Choroid plexus epithelial cell (primary cell): ENCODE measurements around the gene SIX3.

ENCODE experiments used
- DNase-seq: peaks from one replicate; pipeline ENCODE4 v3.0.0-alpha.2; 2010; ENCODE audit warnings: low read depth
- H3K4me3 ChIP-seq: 2 replicates; pipeline ENCODE4 v1.5.1; 2011; ENCODE audit warnings: low read depth, mild to moderate bottlenecking, control low read depth, low read length, moderate library complexity
- CTCF ChIP-seq: conservative IDR thresholded peaks from 2 replicates; pipeline ENCODE4 v1.5.1; 2011; ENCODE audit warnings: low read depth, mild to moderate bottlenecking, control low read depth, inconsistent platforms, low read length, moderate library complexity

SIX3 gene

GRCh38 chr2:44934983-44935728, 6.3 kb upstream of the SIX3 start:
- no peak for TF ChIP-seq CTCF
- H3K4me3 ChIP-seq, result no peak overlapping the region
- DNase-seq, result no peak

- no peak for DNase-seq
- TF ChIP-seq CTCF, result no peak
- no peak overlapping the region for H3K4me3 ChIP-seq
These were observed 5.8 kb upstream of the SIX3 start for GRCh38 chr2:44935729-44936098.

- TF ChIP-seq CTCF, result no peak
- no peak for DNase-seq
- no peak overlapping the region for H3K4me3 ChIP-seq
These were observed 5.2 kb upstream of the SIX3 start for GRCh38 chr2:44936275-44936674.

- TF ChIP-seq CTCF, result no peak
- H3K4me3 ChIP-seq, result no peak overlapping the region
These were observed 4.5 kb upstream of the SIX3 start for GRCh38 chr2:44936715-44937687.

GRCh38 chr2:44937688-44938240, 3.7 kb upstream of the SIX3 start:
- TF ChIP-seq CTCF, result no peak
- no peak overlapping the region for H3K4me3 ChIP-seq
- no peak for DNase-seq

More at GRCh38 chr2:44936715-44937687, 4.5 kb upstream of the SIX3 start:
- no peak for DNase-seq

- TF ChIP-seq CTCF, result no peak
- H3K4me3 ChIP-seq, result no peak overlapping the region
These were observed 3.0 kb upstream of the SIX3 start for GRCh38 chr2:44938287-44939105.

More at GRCh38 chr2:44938287-44939105, 3.0 kb upstream of the SIX3 start:
- no peak for DNase-seq
